GM13977 (cell line): ENCODE data around the gene SSX2IP.

Experiments used
- DNase-seq: peaks from one replicate; pipeline ENCODE4 v3.0.0; 2012; ENCODE audit warnings: low spot score
- CTCF ChIP-seq: IDR thresholded peaks from 2 replicates; pipeline ENCODE4 v1.5.1; 2012; ENCODE audit warnings: mild to moderate bottlenecking, control low read depth; ENCODE audit not compliant: insufficient read depth; ENCODE audit errors: extremely low read depth, missing control alignments
- in situ Hi-C: fragments of 300-500 bp; cut with MboI; formaldehyde crosslinking; loops from one replicate; pipeline ENCODE4 v1.12.0; 2022; ENCODE audit warnings: low sequenced_read_pairs, low pct_unique_long_range_greater_than_20kb, mixed read lengths, inconsistent platforms; ENCODE audit not compliant: unreplicated experiment

The SSX2IP gene

GRCh38 chr1:84701376-84701775 is 11.1 kb upstream of the SSX2IP start:
- TF ChIP-seq CTCF = no peak
- no peak for DNase-seq
- in situ Hi-C loops = no loop called here

- in situ Hi-C loops = no loop called here
- DNase-seq = no peak
- TF ChIP-seq CTCF = no peak
These were observed 9.8 kb upstream of the SSX2IP start for GRCh38 chr1:84700070-84700469.

- DNase-seq = no peak
- in situ Hi-C loops = no loop called here
- no peak for TF ChIP-seq CTCF
These were observed 8.2 kb upstream of the SSX2IP start for GRCh38 chr1:84698151-84699110.

- in situ Hi-C loops = no loop called here
- no peak for DNase-seq
- no peak for TF ChIP-seq CTCF
These were observed 3.5 kb upstream of the SSX2IP start for GRCh38 chr1:84693785-84694184.

- TF ChIP-seq CTCF = no peak
- no peak for DNase-seq
- in situ Hi-C loops = no loop called here
These were observed 2.7 kb upstream of the SSX2IP start for GRCh38 chr1:84693005-84693404.

- TF ChIP-seq CTCF = no peak
- in situ Hi-C loops = no loop called here
- DNase-seq = no peak
These were observed 2.1 kb upstream of the SSX2IP start for GRCh38 chr1:84692391-84692790.
